Prostate gland (tissue), 2 donors: ENCODE results near the gene OR4E2.

Experiments
- POLR2A ChIP-seq: fragments of 450-650 bp; IDR thresholded peaks from one replicate; pipeline ENCODE4 v1.6.1; 2016; ENCODE audit warnings: antibody characterized with exemption, mild to moderate bottlenecking
- POLR2AphosphoS5 ChIP-seq: sonication (generic); formaldehyde crosslinking; IDR thresholded peaks from one replicate; pipeline ENCODE4 v1.6.1; 2017; ENCODE audit warnings: antibody characterized with exemption
- TF ChIP-seq, protein P1 (sequence below), 4 experiments: fragments of 200-600 bp in 2 of 4; fragments of 450-650 bp in 2 of 4; sonication (generic) in 2 of 4; IDR thresholded peaks; 1 replicate in 3 of 4; 2 replicates in 1 of 4; pipeline ENCODE4 v1.5.1; 2016 to 2019; ENCODE audit warnings: antibody characterized with exemption in 4 of 4, mild to moderate bottlenecking in 2 of 4, moderate library complexity in 2 of 4

DNA sequence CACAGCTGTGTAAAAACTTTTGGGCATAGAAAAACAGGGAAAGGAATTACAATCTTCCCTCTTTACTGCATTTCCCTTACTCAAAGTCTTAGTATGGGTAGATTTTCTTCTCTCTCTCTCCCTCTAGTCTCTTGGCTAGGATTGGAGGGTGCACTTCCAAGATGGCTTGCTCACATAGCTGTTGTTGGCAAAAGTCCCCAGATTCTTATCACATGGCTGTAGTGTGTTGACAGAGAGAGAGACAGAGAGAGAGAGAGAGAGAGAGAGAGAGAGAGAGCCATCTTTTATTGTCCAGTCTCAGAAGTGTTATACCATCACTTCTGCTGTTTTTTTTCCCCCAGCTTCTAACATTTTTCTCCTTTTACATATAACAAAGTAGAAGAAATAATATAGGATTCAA is 6.3 kb upstream of the OR4E2 start:
- TF ChIP-seq, protein P1, sequence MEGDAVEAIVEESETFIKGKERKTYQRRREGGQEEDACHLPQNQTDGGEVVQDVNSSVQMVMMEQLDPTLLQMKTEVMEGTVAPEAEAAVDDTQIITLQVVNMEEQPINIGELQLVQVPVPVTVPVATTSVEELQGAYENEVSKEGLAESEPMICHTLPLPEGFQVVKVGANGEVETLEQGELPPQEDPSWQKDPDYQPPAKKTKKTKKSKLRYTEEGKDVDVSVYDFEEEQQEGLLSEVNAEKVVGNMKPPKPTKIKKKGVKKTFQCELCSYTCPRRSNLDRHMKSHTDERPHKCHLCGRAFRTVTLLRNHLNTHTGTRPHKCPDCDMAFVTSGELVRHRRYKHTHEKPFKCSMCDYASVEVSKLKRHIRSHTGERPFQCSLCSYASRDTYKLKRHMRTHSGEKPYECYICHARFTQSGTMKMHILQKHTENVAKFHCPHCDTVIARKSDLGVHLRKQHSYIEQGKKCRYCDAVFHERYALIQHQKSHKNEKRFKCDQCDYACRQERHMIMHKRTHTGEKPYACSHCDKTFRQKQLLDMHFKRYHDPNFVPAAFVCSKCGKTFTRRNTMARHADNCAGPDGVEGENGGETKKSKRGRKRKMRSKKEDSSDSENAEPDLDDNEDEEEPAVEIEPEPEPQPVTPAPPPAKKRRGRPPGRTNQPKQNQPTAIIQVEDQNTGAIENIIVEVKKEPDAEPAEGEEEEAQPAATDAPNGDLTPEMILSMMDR (IDR thresholded peaks at IDR 0.05), result no peak
- TF ChIP-seq POLR2AphosphoS5 (no peak), POLR2A (no peak)
